Endothelial cell of umbilical vein (primary cell): ENCODE measurements around the gene GTF3C1. TPM values are rescaled to one million over a fixed set of nuclear protein-coding genes. Genes with fewer than 3 reads are reported as not detected.

Experiments used
- BruUV-seq: library from RNA; stranded (reverse); fragments of 400-500 nt; replicated peaks from 2 replicates; lab custom pipeline; 2021; lab: Mats Ljungman, UMichigan
- CTCF ChIA-PET: fragments of 300-600, 350-600 bp; sonication (Branson Sonifier 250); formaldehyde crosslinking; loops from one replicate; lab custom pipeline; 2021; ENCODE audit warnings: antibody characterized with exemption, inconsistent platforms; lab: Charles Lee
- POLR2A ChIA-PET: fragments of 300-600, 350-600 bp; sonication (Branson Sonifier 250); formaldehyde crosslinking; loops from one replicate; lab custom pipeline; 2021; ENCODE audit warnings: antibody characterized with exemption, inconsistent platforms; lab: Charles Lee
- DNase-seq: peaks from one replicate; pipeline ENCODE4 v3.0.0-alpha.2; 2011; ENCODE audit warnings: low read depth, low spot score
- FAIRE-seq: peaks from 2 replicates; lab custom pipeline; 2011; peaks lifted over from hg19 to GRCh38; lab: Jason Lieb, UNC
- H2AFZ ChIP-seq: 2 replicates; pipeline ENCODE4 v1.6.0; 2012; ENCODE audit warnings: low read depth, low read length, control low read depth, inconsistent platforms
- H3K27ac ChIP-seq: 2 replicates; pipeline ENCODE4 v1.5.1; 2011; ENCODE audit warnings: low read depth, mild to moderate bottlenecking, control low read depth, low read length, moderate library complexity; ENCODE audit not compliant: insufficient read depth
- H3K27me3 ChIP-seq, 2 experiments: 2 replicates each; pipeline versions ENCODE4 v1.6.0 to v1.6.1; 2011; ENCODE audit warnings: low read length in 2 of 2, mixed read lengths in 1 of 2; ENCODE audit not compliant: control insufficient read depth in 2 of 2, insufficient read depth in 2 of 2
- H3K36me3 ChIP-seq, 2 experiments: 2 replicates in 1 of 2; 3 replicates in 1 of 2; pipeline ENCODE4 v1.5.1; 2011; ENCODE audit warnings: low read length in 2 of 2, mild to moderate bottlenecking in 1 of 2, moderate library complexity in 1 of 2; ENCODE audit not compliant: control insufficient read depth in 2 of 2, insufficient read depth in 2 of 2; ENCODE audit errors: extremely low read depth in 1 of 2
- H3K4me1 ChIP-seq: 3 replicates; pipeline ENCODE4 v1.5.1; 2011; ENCODE audit warnings: mild to moderate bottlenecking, low read length; ENCODE audit not compliant: control insufficient read depth, insufficient read depth; ENCODE audit errors: extremely low read depth
- H3K4me2 ChIP-seq: 2 replicates; pipeline ENCODE4 v1.6.1; 2011; ENCODE audit warnings: low read length, control low read depth, mixed read lengths; ENCODE audit not compliant: insufficient read depth
- H3K4me3 ChIP-seq, 3 experiments: fragments of 200-600 bp in 1 of 3; sonication (generic), shearing (Covaris generic) in 1 of 3; replicated peaks in 1 of 3; 2 replicates each; pipeline ENCODE4 v1.5.1; 2011 to 2016; ENCODE audit warnings: control low read depth in 3 of 3, low read length in 3 of 3, mild to moderate bottlenecking in 2 of 3, inconsistent platforms in 1 of 3, low read depth in 1 of 3, moderate library complexity in 1 of 3; ENCODE audit not compliant: insufficient read depth in 1 of 3
- H3K79me2 ChIP-seq: 2 replicates; pipeline ENCODE4 v1.6.0; 2012; ENCODE audit warnings: low read length, inconsistent platforms; ENCODE audit not compliant: control insufficient read depth, insufficient read depth
- H3K9ac ChIP-seq: replicated peaks from 2 replicates; pipeline ENCODE3; 2011; ENCODE audit warnings: low read length, control low read depth; ENCODE audit not compliant: insufficient read depth; ENCODE audit errors: extremely low read depth
- H3K9me1 ChIP-seq: replicated peaks from 3 replicates; pipeline ENCODE4 v1.6.0; 2011; ENCODE audit warnings: mild to moderate bottlenecking, low read length; ENCODE audit not compliant: control insufficient read depth, insufficient read depth; ENCODE audit errors: extremely low read depth
- H3K9me3 ChIP-seq: replicated peaks from 2 replicates; pipeline ENCODE4 v1.5.1; 2012; ENCODE audit warnings: low read length, inconsistent platforms; ENCODE audit not compliant: control insufficient read depth, insufficient read depth
- H4K20me1 ChIP-seq: replicated peaks from 2 replicates; pipeline ENCODE3; 2011; ENCODE audit warnings: mild to moderate bottlenecking, low read length; ENCODE audit not compliant: control insufficient read depth, insufficient read depth; ENCODE audit errors: extremely low read depth
- EZH2 ChIP-seq: IDR thresholded peaks from 2 replicates; pipeline ENCODE4 v1.6.1; 2012; ENCODE audit warnings: borderline replicate concordance, low read depth, mild to moderate bottlenecking, moderate library complexity, low read length, inconsistent platforms; ENCODE audit not compliant: severe bottlenecking
- FOS ChIP-seq: IDR thresholded peaks from 2 replicates; pipeline ENCODE4 v1.6.1; 2011; ENCODE audit warnings: mild to moderate bottlenecking, low read length, moderate library complexity, borderline replicate concordance; ENCODE audit not compliant: insufficient read depth
- GATA2 ChIP-seq: IDR thresholded peaks from 2 replicates; pipeline ENCODE4 v1.7.0; 2011; ENCODE audit warnings: low read depth, mild to moderate bottlenecking, moderate library complexity, mixed read lengths, low read length; ENCODE audit not compliant: insufficient read length, insufficient read depth
- JUN ChIP-seq: IDR thresholded peaks from 2 replicates; pipeline ENCODE4 v1.6.1; 2011; ENCODE audit warnings: borderline replicate concordance, low read depth; ENCODE audit not compliant: insufficient read length, insufficient read depth
- MAX ChIP-seq: IDR thresholded peaks from 2 replicates; pipeline ENCODE4 v1.6.1; 2011; ENCODE audit not compliant: insufficient read depth, insufficient read length
- MYC ChIP-seq: IDR thresholded peaks from one replicate; pipeline ENCODE4 v1.6.1; 2011; ENCODE audit warnings: mild to moderate bottlenecking, low read depth, low read length
- POLR2A ChIP-seq: IDR thresholded peaks from 2 replicates; pipeline ENCODE4 v1.6.1; 2012; ENCODE audit warnings: low read depth, mild to moderate bottlenecking, control low read depth, low read length
- POLR2AphosphoS5 ChIP-seq: IDR thresholded peaks from 2 replicates; pipeline ENCODE4 v1.6.1; 2012; ENCODE audit warnings: low read depth, mild to moderate bottlenecking, control low read depth, low read length, moderate library complexity; ENCODE audit not compliant: insufficient read depth
- dilution Hi-C: fragments of 300-500 bp; cut with MboI; formaldehyde crosslinking; loops from one replicate; pipeline ENCODE4 v1.15.0; 2019; ENCODE audit warnings: low sequenced_read_pairs; ENCODE audit not compliant: extremely low pct_ligation_motif_present
- intact Hi-C: fragments of 100-400 bp; cut with micrococcal nuclease; formaldehyde crosslinking; loops from one replicate; pipeline ENCODE4 v1.10.0; 2022
- polyA plus RNA-seq, 4 experiments: library from polyadenylated mRNA; depleted of rRNA in 3 of 4; stranded (reverse) in 3 of 4; unstranded in 1 of 4; fragments of >200 nt; gene quantifications; 2 replicates each; pipeline versions ENCODE4 v1.2.1 to v1.2.3, GENCODE V29; 2011 to 2012; ENCODE audit warnings: missing spikeins in 1 of 4
- total RNA-seq: library from RNA; stranded (reverse); gene quantifications from 2 replicates; pipeline ENCODE4 v1.2.3, GENCODE V29; 2021
- TF ChIP-seq, protein P1 (sequence below), 2 donors: IDR thresholded peaks; 1 replicate in 1 of 2; 2 replicates in 1 of 2; pipeline ENCODE4 v1.5.1; 2011; ENCODE audit warnings: low read length in 2 of 2, mild to moderate bottlenecking in 2 of 2, moderate library complexity in 2 of 2, control low read depth in 1 of 2, inconsistent platforms in 1 of 2, low read depth in 1 of 2; ENCODE audit not compliant: insufficient read depth in 1 of 2; ENCODE audit errors: extremely low read depth in 1 of 2

The GTF3C1 gene
- total and polyA plus RNA-seq, 2 donors (not counting 3 experiments of a cell fraction or from before 2014, with no cell fraction given): 58.1 to 86.1 TPM

DNA sequence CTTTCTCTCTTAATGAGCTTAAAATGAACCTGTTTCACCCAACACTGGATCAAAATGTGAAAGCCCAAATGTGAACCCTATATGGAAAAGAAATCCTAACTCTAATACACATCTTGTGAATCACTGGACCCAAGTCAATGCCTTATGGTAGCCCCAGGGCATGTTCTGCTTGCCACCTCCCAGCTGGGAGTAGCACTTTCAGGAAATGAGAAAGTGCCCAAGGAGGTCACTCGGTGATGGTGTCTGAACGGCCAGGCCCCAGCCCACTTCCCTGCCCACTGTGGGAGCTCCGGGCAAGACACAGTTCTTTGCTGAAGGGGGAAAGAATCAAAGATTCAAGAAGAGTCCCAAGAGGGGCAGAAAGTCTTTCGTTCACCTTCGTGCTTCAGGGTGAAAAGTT lies 46.1 kb downstream of the GTF3C1 start:
- no peaks in the 10 kb centered on the region for H3K4me1 ChIP-seq
- ChIA-PET CTCF (interaction anchor here (1.6 kb wide), 1 partner anchor 17 kb away, joined by 3 read pairs; no protein-coding TSS in a partner anchor), POLR2A (no interaction called here)
- no peak overlapping the region for H3K4me2 ChIP-seq
- intact Hi-C loops: no loop called here
- H3K9me3 ChIP-seq: no peaks in the 10 kb centered on the region
- no peaks in the 10 kb centered on the region for H3K9me1 ChIP-seq
- no peak overlapping the region for H3K4me3 ChIP-seq
- no peaks in the 10 kb centered on the region for H3K79me2 ChIP-seq
- H4K20me1 ChIP-seq: no peaks in the 10 kb centered on the region
- no peak for DNase-seq
- H3K9ac ChIP-seq: no peak overlapping the region
- TF ChIP-seq EZH2 (no peak), JUN (no peak), POLR2A (no peak), MYC (no peak), FOS (no peak), POLR2AphosphoS5 (no peak), MAX (no peak), GATA2 (no peak)
- TF ChIP-seq, protein P1, sequence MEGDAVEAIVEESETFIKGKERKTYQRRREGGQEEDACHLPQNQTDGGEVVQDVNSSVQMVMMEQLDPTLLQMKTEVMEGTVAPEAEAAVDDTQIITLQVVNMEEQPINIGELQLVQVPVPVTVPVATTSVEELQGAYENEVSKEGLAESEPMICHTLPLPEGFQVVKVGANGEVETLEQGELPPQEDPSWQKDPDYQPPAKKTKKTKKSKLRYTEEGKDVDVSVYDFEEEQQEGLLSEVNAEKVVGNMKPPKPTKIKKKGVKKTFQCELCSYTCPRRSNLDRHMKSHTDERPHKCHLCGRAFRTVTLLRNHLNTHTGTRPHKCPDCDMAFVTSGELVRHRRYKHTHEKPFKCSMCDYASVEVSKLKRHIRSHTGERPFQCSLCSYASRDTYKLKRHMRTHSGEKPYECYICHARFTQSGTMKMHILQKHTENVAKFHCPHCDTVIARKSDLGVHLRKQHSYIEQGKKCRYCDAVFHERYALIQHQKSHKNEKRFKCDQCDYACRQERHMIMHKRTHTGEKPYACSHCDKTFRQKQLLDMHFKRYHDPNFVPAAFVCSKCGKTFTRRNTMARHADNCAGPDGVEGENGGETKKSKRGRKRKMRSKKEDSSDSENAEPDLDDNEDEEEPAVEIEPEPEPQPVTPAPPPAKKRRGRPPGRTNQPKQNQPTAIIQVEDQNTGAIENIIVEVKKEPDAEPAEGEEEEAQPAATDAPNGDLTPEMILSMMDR (IDR thresholded peaks at IDR 0.05; ENCODE audit: extremely low read depth in 1 of 2, insufficient read depth in 1 of 2, low read depth in 1 of 2, low read length in 2 of 2): no peak
- dilution Hi-C loops: no loop called here
- peaks cover 32 to 80% of the 10 kb centered on the region in 2 experiments for H3K36me3 ChIP-seq
- H2AFZ ChIP-seq: no peak overlapping the region
- no peak overlapping the region for H3K27ac ChIP-seq
- H3K27me3 ChIP-seq: no peaks in the 10 kb centered on the region
- BruUV-seq: no TSS peak
- FAIRE-seq: no peak
